Stimulated activated CD4-positive, alpha-beta T cell treated with anti-CD3 and anti-CD28 coated beads, Interleukin-4, amount 100 ng/mL, for 48 hours (primary cell): Measurements from ENCODE around the gene POLR1B.
"Not testable (repeated sequence)": the region's sequence is repeated elsewhere in the genome, so short reads cannot be mapped to it uniquely, and the experiment has no call there.

ENCODE experiments used
- DNase-seq, 2 donors: peaks; one replicate each; pipeline ENCODE4 v3.0.0-alpha.2; 2020; ENCODE audit warnings: low read depth in 2 of 2

The POLR1B gene

DNA sequence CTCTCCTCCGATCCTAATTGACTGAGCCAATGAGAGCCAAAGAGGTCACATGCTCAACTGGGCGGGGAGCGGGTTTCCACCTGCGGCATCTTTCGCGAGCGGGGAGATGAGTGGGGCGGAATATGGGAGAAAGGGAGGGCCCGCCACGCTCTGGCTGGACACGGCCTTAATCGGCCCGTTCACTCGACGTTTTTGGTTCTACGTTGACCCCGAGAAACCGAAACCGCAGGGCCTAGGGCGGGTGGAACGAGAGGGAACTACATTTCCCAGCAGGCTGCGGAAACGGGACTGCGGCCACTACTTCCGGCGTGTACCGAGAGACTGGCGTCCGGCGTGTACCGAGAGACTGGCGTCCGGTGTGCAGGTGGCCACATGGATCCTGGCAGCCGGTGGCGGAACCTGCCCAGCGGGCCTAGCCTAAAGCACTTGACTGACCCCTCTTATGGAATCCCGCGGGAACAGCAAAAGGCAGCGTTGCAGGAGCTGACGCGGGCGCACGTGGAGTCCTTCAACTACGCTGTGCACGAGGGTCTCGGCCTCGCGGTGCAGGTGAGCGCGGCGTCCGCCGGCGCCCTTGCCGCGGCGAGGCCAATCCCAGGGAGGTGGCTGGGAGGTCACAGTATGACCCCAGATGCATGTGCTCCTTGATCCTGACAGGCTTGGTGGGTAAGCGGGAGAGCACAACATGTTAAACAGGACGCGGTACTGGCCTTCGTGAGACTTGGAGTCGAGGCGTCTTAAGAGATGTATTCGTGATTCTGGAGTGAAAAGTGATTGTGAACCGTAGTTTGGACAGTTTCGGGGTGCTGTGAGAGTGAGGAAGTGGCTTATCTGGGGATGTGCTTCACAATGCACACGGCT is at the start of gene POLR1B:
TSS of gene POLR1B (plus strand) at position 343 of the 861 bp plus-strand sequence. CDS start at position 373, 30 bp downstream.
- DNase-seq, result peak; percentile 63 to 66

DNA sequence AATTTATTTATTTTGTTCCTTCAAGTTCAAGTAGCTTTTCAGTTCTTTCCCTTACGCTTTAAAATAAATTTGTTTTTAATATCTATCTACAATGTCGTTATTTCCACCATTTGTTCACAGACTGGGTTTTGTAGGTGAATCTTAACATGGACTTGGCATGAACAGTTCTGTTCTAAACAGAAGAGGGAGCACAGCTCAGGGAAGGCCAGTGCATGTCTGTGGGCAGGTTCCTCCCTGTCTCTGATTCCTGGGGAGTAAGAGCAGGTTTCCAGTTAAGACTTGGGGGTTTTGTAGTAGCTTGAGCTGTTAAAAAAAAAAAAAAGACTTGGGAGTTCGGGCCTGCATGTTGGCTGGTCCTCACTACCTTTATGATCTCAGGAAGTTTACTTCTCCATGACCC is 49.2 kb upstream of the POLR1B start:
- no peak for DNase-seq

DNA sequence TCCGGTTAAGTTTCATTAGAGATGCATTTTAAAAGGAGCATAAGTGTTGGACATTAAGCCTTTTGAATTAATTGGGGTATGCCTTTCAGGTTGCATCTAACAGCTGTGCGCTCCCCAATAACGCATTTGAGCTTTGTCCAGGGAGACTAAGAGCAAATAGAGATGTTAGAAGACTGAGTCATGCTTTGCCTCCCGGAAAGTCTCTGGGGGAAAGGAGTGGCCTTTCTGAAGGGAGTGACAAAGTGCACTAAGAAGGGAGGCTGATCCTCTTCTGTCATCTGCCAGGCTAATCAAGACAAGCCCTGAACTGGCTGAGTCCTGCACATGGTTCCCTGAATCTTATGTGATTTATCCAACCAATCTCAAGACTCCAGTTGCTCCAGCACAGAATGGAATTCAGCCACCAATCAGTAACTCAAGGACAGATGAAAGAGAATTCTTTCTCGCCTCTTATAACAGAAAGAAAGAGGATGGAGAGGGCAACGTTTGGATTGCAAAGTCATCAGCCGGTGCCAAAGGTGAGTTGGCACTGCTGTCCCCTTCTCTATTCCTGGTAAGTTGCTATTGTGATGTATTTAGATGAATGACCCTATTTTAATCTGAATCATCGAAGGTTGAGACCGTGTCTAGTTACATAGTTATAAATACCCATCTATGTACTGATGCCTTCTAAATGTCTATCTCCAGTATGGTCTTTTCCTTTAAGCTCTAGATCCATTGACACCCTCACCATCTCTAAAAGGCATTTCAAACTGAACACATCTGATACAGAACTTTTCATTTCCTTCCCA is 48.2 kb upstream of the POLR1B start:
- DNase-seq, result no peak

DNA sequence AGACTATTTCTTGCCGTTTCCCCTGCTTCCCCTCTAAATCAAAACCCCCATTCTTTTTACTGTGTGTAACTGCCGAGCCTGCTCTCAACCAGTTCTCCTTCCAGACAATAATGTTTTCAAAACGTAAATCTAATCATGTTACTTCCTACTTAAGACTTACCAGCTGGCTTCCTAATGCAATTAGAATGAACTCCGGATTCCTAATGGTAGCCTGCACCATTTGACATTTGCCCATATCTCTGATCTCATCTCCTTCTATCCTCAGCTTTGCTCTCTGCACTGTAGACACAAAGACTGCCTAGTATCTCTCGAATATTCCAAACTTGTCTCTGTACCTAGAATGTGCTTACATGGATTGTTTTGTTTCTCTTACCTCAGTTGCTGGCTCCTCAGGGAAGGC is 47.4 kb upstream of the POLR1B start:
- no peak for DNase-seq

- DNase-seq, result not testable (repeated sequence)
These were observed 46.4 kb upstream of the POLR1B start for GRCh38 chr2:112495878-112496277.

DNA sequence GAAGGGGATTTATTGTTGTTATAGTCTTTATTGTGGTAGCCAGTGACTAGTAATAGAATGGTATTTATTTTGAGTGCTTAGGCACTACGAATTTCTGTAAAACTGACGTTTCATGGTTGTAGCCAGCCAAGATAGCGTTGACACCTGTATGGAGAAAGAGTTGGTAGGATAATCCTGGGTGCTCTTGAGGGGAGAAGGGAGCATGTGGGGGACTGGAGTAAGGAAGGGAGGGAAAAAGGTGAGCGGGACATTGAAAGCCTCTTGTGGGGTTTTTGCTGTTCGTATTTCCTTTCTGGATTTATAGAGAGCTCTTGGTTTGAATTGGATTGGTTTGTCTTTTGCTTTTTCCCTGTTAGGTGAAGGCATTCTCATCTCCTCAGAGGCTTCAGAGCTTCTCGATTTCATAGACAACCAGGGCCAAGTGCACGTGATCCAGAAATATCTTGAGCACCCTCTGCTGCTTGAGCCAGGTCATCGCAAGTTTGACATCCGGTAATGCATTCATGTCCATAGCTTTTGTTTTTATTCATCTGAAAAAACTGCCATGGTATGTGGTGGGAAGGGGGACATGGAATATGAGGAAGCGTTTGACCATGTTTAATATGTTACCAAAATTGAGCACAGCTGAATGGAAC is 41.3 kb upstream of the POLR1B start:
- DNase-seq, result peak in 1 of 2 donors; percentile 7

GRCh38 chr2:112509239-112509998 is 32.8 kb upstream of the POLR1B start:
- not testable (repeated sequence) for DNase-seq

- DNase-seq, result no peak
These were observed 25.5 kb upstream of the POLR1B start for GRCh38 chr2:112516801-112517200.

GRCh38 chr2:112518807-112519206 is 23.5 kb upstream of the POLR1B start:
- no peak for DNase-seq

DNA sequence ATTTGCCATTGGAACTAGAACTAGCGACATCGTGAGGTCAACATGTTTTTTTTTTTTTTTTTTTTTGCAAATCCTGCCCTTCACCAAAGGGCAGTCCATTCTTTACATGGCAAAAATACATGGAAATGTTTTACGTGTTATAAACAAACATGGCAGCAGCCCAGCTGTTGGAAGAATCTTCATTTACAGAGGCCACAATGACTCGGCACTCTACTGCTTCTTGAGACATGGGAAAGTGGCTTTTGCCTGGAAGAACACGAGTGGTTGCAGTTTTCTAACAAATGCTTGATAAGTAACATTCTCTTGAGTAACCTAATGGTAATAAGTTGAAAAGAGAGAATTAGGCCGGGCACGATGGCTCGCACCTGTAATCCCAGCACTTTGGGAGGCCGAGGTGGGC is 22.8 kb upstream of the POLR1B start:
- DNase-seq, result no peak

DNA sequence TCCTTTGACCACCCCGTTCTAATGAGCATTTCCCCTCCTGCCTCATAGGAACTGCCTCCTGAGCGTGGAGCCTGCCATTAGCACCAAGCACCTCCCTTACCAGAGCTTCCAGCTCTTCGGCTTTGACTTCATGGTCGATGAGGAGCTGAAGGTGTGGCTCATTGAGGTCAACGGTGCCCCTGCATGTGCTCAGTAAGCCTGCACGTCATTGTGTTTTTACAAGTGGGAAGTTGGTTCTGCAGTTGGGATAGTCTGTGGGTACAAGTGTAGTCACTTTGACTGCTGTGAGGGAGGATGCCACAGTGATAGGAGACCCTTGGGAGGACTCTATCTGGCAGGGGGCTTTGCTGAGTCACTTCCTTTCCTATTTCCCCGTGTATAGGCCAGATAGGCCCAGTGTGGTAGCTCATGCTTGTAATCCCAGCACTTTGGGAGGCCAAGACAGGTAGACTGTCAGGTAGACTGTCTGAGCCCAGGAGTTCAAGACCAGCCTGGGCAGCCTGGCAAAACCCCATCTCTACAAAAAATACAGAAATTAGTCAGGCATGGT is 22.0 kb upstream of the POLR1B start:
- DNase-seq, result no peak

GRCh38 chr2:112523291-112523777 is 18.9 kb upstream of the POLR1B start:
- DNase-seq, result no peak

DNA sequence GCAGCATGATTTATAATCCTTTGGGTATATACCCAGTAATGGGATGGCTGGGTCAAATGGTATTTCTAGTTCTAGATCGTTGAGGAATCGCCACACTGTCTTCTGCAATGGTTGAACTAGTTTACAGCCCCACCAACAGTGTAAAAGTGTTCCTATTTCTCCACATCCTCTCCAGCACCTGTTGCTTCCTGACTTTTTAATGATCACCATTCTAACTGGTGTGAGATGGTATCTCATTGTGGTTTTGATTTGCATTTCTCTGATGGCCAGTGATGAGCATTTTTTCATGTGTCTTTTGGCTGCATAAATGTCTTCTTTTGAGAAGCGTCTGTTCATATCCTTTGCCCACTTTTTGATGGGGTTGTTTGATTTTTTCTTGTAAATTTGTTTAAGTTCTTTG is 18.0 kb upstream of the POLR1B start:
- not testable (repeated sequence) for DNase-seq

GRCh38 chr2:112528541-112528940 is 13.7 kb upstream of the POLR1B start:
- DNase-seq, result no peak

- DNase-seq, result no peak
These were observed 12.5 kb upstream of the POLR1B start for GRCh38 chr2:112529757-112530156.

GRCh38 chr2:112530728-112531127 is 11.5 kb upstream of the POLR1B start:
- no peak for DNase-seq

DNA sequence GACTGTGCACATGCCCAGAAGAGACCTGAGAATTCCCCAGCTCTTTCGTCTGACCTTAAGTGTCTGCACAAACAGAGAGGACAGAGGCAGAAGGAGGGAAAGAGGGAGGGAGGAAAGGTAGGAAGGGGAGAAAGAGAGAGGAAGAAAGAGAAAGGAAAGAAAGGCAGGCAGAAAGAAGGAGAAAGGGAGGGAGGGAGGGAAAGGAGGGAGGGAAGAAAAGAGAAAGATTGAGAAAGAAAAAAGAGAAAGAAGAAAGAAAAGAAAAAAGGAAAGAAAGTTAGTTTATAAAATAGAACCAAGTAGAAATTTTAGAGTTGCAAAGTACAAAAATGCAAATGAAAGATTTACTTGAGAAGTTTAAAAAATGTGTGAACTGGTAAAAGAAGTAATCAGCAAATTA is 7.4 kb upstream of the POLR1B start:
- no peak for DNase-seq

GRCh38 chr2:112536665-112537064 is 5.6 kb upstream of the POLR1B start:
- DNase-seq, result not testable (repeated sequence)

GRCh38 chr2:112539306-112539705 is 3.0 kb upstream of the POLR1B start:
- DNase-seq, result no peak

DNA sequence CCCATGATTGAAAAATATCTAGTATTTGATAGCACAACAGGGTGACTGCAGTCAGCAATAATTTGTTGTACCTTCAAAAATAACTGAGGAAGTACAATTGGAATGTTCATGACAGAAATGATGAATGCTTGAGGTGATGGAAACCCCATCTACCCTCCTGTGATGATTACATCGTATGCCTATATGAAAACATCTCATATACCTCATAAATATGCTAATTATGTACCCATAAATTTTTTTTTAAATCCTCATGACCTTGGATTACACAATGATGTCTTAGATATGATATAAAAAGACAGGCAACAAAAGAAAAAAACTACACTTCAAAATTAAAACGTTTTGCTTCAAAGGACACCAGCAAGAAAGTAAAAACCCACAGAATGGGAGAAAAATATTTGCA is 1.4 kb upstream of the POLR1B start:
- no peak for DNase-seq
